ENCODE measurements around the gene SGK2. TPM values are rescaled to one million over a fixed set of nuclear protein-coding genes. Genes with fewer than 3 reads are reported as not detected.

The SGK2 gene
- total RNA-seq, 2 donors from 2014 or later = 80.2 to 82.3 TPM

GRCh38 chr20:43564993-43565757, 6.3 kb downstream of the SGK2 start:
- no peak overlapping the region for H3K9ac ChIP-seq (ENCODE audit: low read depth in 2 of 2, low read length in 2 of 2)
- no peaks in the 10 kb centered on the region for H3K27me3 ChIP-seq
- H3K27ac ChIP-seq = no peak overlapping the region
- H3K4me3 ChIP-seq = no peak overlapping the region
- H3K36me3 ChIP-seq = no peaks in the 10 kb centered on the region
- DNase-seq = no peak
- no peak for TF ChIP-seq CTCF (IDR thresholded peaks at IDR 0.05)
- H3K4me1 ChIP-seq = no peaks in the 10 kb centered on the region
- H3K9me3 ChIP-seq = no peaks in the 10 kb centered on the region
- intact Hi-C loops (cut with DNase I) = no loop called here

GRCh38 chr20:43565758-43566104, 6.9 kb downstream of the SGK2 start:
- Histone ChIP-seq H3K9me3 (no peaks in the 10 kb centered on the region), H3K27me3 (no peaks in the 10 kb centered on the region), H3K4me3 (no peak overlapping the region), H3K9ac (ENCODE audit: low read depth in 2 of 2, low read length in 2 of 2) (no peak overlapping the region), H3K27ac (no peak overlapping the region), H3K4me1 (no peaks in the 10 kb centered on the region), H3K36me3 (no peaks in the 10 kb centered on the region)
- TF ChIP-seq CTCF (IDR thresholded peaks at IDR 0.05) = no peak
- intact Hi-C loops (cut with DNase I) = no loop called here
- DNase-seq = no peak

- H3K9me3 ChIP-seq = no peaks in the 10 kb centered on the region
- TF ChIP-seq CTCF (IDR thresholded peaks at IDR 0.05) = no peak
- H3K36me3 ChIP-seq = no peaks in the 10 kb centered on the region
- DNase-seq = no peak
- H3K27ac ChIP-seq = no peak overlapping the region
- intact Hi-C loops (cut with DNase I) = no loop called here
- no peak overlapping the region for H3K4me3 ChIP-seq
- H3K4me1 ChIP-seq = no peaks in the 10 kb centered on the region
- no peak overlapping the region for H3K9ac ChIP-seq (ENCODE audit: low read depth in 2 of 2, low read length in 2 of 2)
- H3K27me3 ChIP-seq = no peaks in the 10 kb centered on the region
Measured at GRCh38 chr20:43567477-43567876, 8.7 kb downstream of the SGK2 start.

- no peaks in the 10 kb centered on the region for H3K27me3 ChIP-seq
- intact Hi-C loops (cut with DNase I) = no loop called here
- DNase-seq = no peak
- H3K4me3 ChIP-seq = no peak overlapping the region
- no peaks in the 10 kb centered on the region for H3K4me1 ChIP-seq
- no peak overlapping the region for H3K27ac ChIP-seq
- no peaks in the 10 kb centered on the region for H3K36me3 ChIP-seq
- TF ChIP-seq CTCF (IDR thresholded peaks at IDR 0.05) = no peak
- no peak overlapping the region for H3K9ac ChIP-seq (ENCODE audit: low read depth in 2 of 2, low read length in 2 of 2)
- no peaks in the 10 kb centered on the region for H3K9me3 ChIP-seq
Measured at GRCh38 chr20:43568706-43569105, 9.9 kb downstream of the SGK2 start.

- Histone ChIP-seq H3K27me3 (no peaks in the 10 kb centered on the region), H3K9ac (ENCODE audit: low read depth in 2 of 2, low read length in 2 of 2) (no peak overlapping the region), H3K27ac (no peak overlapping the region), H3K36me3 (no peaks in the 10 kb centered on the region), H3K4me3 (no peak overlapping the region), H3K4me1 (no peaks in the 10 kb centered on the region), H3K9me3 (no peaks in the 10 kb centered on the region)
- no peak for TF ChIP-seq CTCF (IDR thresholded peaks at IDR 0.05)
- intact Hi-C loops (cut with DNase I) = no loop called here
- DNase-seq = no peak
Measured at GRCh38 chr20:43569282-43569681, 10.5 kb downstream of the SGK2 start.
